NT2/D1 (cell line): ENCODE measurements around the gene KREMEN2.

Experiments
- SUZ12 ChIP-seq: IDR thresholded peaks from 2 replicates; pipeline ENCODE4 v1.6.1; 2011; ENCODE audit not compliant: insufficient read length, insufficient read depth; ENCODE audit errors: extremely low read depth
- YY1 ChIP-seq: IDR thresholded peaks from 2 replicates; pipeline ENCODE4 v1.6.1; 2011; ENCODE audit not compliant: insufficient read length, insufficient read depth
- ZNF274 ChIP-seq: IDR thresholded peaks from 2 replicates; pipeline ENCODE4 v1.6.1; 2011; ENCODE audit warnings: mild to moderate bottlenecking, low read depth, low read length

DNA sequence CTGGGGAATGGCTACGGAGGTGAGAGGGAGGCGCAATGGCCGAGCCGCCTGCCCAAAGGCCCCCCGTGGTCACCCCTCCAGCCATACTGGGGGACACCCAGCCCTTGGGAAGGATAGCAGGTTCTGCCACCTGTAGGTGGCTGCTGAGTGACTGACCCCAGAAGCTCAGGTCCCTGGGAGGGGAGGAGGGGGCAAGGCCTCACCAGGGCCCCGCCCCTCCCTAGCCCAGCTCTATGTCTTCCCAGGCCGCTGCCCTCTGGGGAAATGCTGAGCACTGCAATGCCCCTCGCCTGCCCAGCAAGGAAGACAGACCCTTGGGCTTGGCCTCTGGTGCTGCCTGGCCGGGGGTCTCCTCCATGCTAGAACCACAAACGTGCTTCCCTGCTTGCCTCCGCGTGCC is 37.2 kb downstream of the KREMEN2 start:
- TF ChIP-seq ZNF274 (no peak), YY1 (no peak), SUZ12 (no peak)
